GM19452 (cell line): Measurements from ENCODE around the gene PKLR.
A peak's percentile ranks its signal among the peaks of the same experiment; 100 is the strongest.
"Not testable (repeated sequence)": the region's sequence is repeated elsewhere in the genome, so short reads cannot be mapped to it uniquely, and the experiment has no call there.

ENCODE experiments used
- ATAC-seq: cut with Tn5 transposase; IDR thresholded peaks from one replicate; pipeline ENCODE4 v1.9.1; 2021; ENCODE audit not compliant: unreplicated experiment

The PKLR gene

DNA sequence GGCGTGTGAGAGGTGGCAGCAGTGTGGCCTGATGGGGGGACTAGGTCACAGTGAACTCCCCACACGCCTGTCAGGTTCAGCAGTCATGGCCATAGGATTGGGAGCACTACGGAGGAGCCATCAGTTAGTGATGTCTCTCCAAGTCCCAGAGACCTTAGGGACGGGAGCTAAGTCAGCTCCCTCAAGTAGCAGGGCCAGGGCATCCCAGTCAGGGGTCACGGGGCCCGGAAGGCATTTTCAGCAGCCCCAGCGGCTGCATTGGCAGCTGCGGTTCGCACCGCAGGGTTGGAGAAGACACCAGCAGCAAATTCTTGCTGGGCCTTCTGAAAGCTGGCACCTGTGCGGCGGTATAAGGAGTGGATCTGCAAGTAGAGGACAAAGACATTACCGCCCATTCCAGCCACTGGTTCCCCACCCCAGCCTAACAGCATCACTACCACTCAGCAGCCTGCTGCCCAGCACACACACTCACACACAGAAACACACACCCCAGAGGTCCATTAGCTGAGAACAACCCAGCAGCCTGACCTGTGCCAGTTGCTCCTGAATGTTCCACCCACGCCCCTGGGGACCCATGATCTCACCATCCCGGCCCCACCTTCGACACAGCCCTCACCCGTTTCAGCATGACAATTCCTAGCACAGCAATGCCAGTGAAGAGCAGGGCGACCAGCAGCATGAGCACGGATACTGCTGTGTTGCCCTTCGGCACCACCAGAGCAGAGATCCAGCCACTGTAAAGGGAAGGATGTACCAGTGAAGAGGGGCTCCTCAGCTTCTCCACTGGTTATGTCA is 45.0 kb downstream of the PKLR start:
- no peak for ATAC-seq

- ATAC-seq, result no peak
Measured at GRCh38 chr1:155255243-155256007, 45.8 kb downstream of the PKLR start, which contains the start of gene ENTREP3. TSS of gene ENTREP3 (minus strand) at chr1:155255483. CDS start at chr1:155254877, 606 bp downstream.

GRCh38 chr1:155254714-155255242 is 46.5 kb downstream of the PKLR start:
- no peak for ATAC-seq

- no peak for ATAC-seq
Measured at GRCh38 chr1:155254228-155254713, 47.0 kb downstream of the PKLR start.

GRCh38 chr1:155253797-155254196 is 47.4 kb downstream of the PKLR start:
- no peak for ATAC-seq

DNA sequence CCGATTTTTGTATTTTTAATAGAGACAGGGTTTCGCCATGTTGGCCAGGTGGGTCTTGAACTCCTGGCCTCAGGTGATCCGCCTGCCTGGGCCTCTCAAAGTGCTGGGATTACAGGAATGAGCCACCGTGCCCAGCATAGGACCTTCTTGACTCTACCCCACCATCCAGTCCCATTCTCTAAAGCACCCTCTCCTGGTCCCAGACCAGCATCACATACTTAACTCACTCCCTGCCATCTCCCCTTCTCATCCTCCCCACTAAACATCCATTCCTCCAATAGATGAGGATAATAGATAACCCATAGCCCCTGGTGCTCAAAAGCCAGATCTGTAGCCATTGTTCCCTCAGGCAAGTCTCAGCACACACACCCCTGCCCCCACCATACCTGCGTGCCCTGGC is 48.0 kb downstream of the PKLR start:
- no peak for ATAC-seq

- ATAC-seq, result no peak
Measured at GRCh38 chr1:155251566-155251965, 49.7 kb downstream of the PKLR start.

DNA sequence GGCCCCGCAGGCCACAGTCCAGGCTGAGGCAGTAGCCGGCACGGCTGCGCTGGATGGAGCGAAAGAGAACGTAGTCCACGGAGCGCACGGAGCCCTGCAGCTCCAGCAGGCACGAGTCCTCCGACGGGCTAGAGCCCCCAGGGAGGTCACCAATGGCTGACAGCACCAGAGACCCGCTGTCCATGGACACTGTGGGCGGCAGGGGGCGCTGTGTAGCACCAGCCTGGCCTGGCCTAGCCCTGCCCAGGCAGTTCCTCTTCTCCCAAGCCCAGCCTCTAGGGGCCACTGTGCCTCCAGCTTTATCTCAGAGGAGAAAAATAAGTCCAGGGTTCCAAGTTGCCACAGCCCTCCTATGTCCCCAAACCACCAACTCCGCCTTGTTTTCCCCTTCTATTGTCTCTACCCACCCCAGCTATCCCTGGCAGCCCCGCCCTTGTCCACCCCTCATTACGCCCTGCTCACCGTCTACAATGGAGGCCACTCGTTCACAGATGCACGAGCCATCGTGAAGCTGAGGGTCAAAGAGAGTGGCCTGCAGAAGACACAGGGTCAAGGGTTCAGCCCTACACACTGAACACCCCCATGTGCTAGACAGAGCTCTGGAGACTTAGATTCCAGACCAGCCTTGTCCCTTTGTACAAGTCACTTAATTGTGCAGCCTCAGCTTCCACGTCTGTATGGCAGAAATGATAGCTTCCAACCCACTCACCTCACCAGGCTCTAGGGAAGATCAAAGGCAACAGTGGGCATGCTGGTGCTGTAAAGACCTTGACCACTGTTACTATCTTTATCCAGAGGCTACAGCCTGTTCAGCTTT is 50.4 kb downstream of the PKLR start:
- peak; percentile 80 for ATAC-seq

DNA sequence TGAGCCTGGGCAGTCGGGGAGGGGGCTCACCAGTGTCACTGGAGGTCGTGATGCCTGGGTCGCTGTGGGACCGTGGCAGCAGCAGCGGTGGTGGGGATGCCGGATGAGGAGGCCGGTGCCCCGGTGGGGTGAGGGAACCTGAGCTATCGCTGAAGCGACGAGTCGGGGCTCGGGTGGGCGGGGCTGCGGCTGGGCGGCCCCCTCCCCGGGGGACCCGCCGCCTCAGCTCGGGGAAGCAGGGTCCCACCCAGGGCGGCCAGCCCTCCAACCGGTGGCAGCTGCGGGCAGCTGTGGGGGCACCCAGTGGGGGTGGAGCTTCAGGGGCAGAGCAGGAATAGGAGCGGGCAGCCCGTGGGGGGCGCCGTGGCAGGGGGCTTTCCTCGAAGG is 51.0 kb downstream of the PKLR start:
- ATAC-seq, result peak; percentile 13

DNA sequence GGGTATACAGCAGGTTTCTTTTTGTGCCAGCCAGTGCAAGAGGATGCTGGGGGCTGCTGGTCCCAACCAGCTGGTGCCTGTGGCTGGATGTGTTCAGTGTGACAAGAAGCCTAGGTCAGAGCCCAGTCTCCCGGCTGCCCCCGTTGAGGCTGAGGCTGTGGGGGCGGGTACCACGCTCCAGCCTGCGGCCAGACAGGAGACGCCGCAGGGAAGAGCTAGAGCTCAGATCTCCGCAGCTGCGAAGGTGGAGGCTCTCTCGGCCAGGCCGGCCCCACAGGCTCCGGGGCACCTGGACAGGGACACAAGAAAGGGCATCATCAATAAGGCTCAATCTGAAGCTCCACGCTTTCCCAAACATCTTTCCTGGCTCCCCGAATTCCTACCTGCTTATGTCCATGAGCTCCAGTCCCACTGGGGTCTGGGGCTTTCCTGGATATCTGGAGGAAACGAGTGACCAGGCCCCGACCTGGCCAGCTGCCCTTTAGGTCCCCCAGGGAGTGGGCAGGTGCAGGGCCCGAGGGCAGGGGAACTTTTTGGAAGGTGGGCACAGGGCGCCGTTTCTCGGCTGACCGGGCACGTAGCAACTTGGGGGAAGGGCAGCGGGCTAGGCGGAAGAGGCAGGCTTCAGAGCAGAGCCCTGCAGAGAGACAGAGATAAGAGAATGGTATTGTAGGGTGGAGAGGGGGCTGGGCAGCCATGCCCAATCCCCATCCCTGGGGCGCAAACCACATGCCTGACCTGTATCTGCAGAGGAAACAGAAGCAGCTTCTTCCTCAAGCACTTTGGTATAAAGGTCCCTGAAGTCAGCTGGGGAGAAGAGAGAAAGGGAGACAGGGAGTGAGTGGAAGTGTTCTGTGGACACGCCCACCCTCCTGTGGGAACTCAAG is 53.3 kb downstream of the PKLR start:
- no peak for ATAC-seq

DNA sequence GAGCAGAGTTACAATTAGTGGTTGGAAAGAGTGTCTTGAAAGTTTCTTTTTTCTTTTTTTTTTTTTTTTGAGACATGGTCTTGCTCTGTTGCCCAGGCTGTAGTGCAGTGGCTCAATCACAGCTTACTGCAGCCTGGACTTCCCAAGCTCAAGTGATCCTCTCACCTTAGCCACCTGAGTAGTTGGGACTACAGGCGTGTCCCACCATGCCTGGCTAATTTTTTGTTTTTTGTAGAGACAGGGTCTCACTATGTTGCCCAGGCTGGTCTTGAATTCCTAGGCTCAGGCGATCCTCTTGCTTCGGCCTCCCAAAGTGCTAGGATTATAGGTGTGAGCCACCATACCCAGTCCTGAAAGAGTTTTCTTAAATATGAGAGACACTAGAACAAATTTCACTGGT is 54.4 kb downstream of the PKLR start:
- ATAC-seq, result not testable (repeated sequence)

DNA sequence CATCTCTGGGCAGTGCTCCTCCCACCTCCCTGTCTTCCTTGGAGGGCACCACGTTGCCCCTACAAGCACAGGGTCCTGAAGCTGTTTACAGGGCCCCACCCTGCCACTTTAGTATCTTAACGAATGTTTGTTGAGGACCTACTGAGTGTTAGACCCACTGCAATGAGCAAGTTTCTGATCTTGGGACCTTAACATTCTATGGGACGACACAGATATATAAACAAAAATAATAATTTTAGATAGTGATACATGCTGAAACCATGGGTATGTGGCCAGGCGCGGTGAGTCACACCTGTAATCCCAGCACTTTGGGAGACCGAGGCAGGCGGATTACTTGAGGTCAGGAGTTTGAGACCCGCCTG is 56.1 kb downstream of the PKLR start:
- ATAC-seq, result no peak

DNA sequence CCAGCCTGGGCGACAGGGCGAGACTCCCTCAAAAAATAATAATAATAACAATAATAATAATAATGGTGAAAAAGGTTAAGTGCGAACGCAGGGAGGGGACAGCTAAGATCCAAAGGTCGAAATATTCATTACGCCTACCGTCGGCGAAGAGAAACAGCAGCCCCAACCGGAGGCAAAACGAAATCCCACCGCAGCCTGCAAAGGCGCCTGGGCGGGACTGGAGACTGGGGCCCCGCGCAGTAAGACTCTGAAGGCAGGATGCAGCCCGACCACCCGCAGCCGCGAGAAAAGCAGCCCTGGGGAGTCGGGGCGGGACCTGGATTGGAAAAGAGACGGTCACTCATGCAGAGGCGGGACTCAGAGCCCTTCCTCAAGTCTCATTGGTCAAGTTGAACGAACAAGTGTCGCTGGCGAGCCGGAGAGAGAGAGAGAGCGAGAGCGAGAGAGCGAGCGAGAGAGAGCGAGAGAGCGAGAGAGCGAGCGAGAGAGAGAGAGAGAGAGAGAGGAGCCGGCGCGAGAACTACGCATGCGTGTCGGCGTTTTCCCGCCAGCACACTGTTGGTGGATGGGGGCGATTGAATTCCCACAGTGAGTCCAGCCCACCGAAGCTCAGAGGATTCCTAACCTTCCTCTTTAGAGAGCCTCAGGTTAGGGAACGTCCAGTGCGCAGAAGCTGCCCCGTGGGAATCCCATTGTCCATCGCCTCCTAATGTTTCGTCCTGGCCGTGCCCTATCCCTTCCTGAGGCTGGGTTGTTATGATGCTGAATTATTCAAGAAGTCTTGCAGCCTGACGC is 56.7 kb downstream of the PKLR start:
- peak; percentile 83 for ATAC-seq

- no peak for ATAC-seq
Measured at GRCh38 chr1:155242805-155243358, 58.4 kb downstream of the PKLR start.

GRCh38 chr1:155241841-155242264 is 59.4 kb downstream of the PKLR start:
- ATAC-seq, result no peak

DNA sequence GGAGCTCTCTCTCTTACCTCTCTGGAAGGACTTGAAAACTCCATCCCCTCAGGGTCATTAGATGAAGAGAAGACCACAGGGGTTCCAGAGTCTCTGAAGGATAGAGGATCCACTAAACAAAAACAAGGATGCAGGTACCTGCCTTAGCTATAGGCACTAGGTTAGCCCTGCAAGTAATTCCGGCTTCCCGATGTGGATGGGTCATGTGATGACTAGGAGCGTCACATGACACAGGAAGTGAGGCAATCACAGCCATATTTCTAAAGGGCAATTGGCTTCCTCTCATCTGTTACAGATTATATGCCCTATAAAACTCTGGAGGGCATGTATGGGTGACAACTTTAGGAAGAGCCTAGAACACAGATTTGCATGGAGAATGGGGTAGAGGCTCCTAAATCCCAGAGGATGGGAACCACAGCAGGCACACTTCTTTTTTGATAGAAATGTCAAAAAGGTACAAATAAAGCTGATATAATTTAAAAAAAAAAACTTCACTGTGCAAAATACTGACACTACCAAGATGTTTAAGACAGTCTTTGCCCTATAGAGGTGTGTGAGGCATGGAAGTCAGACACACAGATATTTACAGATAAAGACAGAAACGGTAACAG is 60.1 kb downstream of the PKLR start:
- no peak for ATAC-seq
